CD14-positive monocyte (primary cell): ENCODE measurements around the gene GPC5. TPM values are rescaled to one million over a fixed set of nuclear protein-coding genes. Genes with fewer than 3 reads are reported as not detected.

Source experiments
- DNase-seq, 3 donors: peaks; one replicate each; pipeline ENCODE4 v3.0.0-alpha.2; 2011 to 2022
- H2AFZ ChIP-seq: 2 replicates; pipeline ENCODE4 v1.6.0; 2012; ENCODE audit warnings: mild to moderate bottlenecking, low read depth, low read length, inconsistent platforms; ENCODE audit not compliant: insufficient read depth, poor library complexity, severe bottlenecking
- H3K27ac ChIP-seq, 2 donors: 1 replicate in 1 of 2; 2 replicates in 1 of 2; pipeline ENCODE4 v1.5.1; 2012 to 2013; ENCODE audit warnings: low read length in 2 of 2, control low read depth in 1 of 2, inconsistent platforms in 1 of 2, low read depth in 1 of 2, mild to moderate bottlenecking in 1 of 2
- H3K27me3 ChIP-seq, 2 donors: one replicate each; pipeline versions ENCODE4 v1.6.0 to v1.6.1; 2011 to 2013; ENCODE audit warnings: low read length in 2 of 2; ENCODE audit not compliant: control insufficient read depth in 2 of 2, insufficient read depth in 2 of 2
- H3K36me3 ChIP-seq, 2 donors: replicated peaks in 1 of 2; 1 replicate in 1 of 2; 2 replicates in 1 of 2; pipeline versions ENCODE4 v1.5.1 to v1.6.1; 2012 to 2013; ENCODE audit warnings: low read length in 2 of 2, control low read depth in 1 of 2, inconsistent platforms in 1 of 2, mild to moderate bottlenecking in 1 of 2; ENCODE audit not compliant: insufficient read depth in 2 of 2, control insufficient read depth in 1 of 2
- H3K4me1 ChIP-seq, 2 donors: 1 replicate in 1 of 2; 2 replicates in 1 of 2; pipeline versions ENCODE4 v1.5.1 to v1.6.1; 2012 to 2013; ENCODE audit warnings: low read length in 2 of 2, control low read depth in 1 of 2, inconsistent platforms in 1 of 2, mild to moderate bottlenecking in 1 of 2, moderate library complexity in 1 of 2; ENCODE audit not compliant: insufficient read depth in 2 of 2, control insufficient read depth in 1 of 2
- H3K4me2 ChIP-seq: replicated peaks from 2 replicates; pipeline ENCODE3; 2012; ENCODE audit warnings: low read length, moderate library complexity, mild to moderate bottlenecking; ENCODE audit not compliant: poor library complexity, severe bottlenecking; ENCODE audit errors: extremely low read depth
- H3K4me3 ChIP-seq, 3 experiments: fragments of 200-600 bp in 1 of 3; sonication (generic) in 1 of 3; replicated peaks in 1 of 3; 1 replicate in 2 of 3; 2 replicates in 1 of 3; pipeline ENCODE4 v1.5.1; 2011 to 2013; ENCODE audit warnings: low read length in 3 of 3, mild to moderate bottlenecking in 3 of 3, control low read depth in 2 of 3, low read depth in 2 of 3, inconsistent platforms in 1 of 3, moderate library complexity in 1 of 3
- H3K79me2 ChIP-seq: 2 replicates; pipeline ENCODE4 v1.6.0; 2012; ENCODE audit warnings: mild to moderate bottlenecking, control low read depth, inconsistent platforms, low read length, moderate library complexity; ENCODE audit not compliant: insufficient read depth
- H3K9ac ChIP-seq: 2 replicates; pipeline ENCODE4 v1.6.0; 2017; ENCODE audit warnings: low read length, mild to moderate bottlenecking; ENCODE audit not compliant: insufficient read depth, poor library complexity, severe bottlenecking
- H3K9me3 ChIP-seq, 2 donors: replicated peaks in 1 of 2; 1 replicate in 1 of 2; 2 replicates in 1 of 2; pipeline versions ENCODE4 v1.5.1 to v1.6.1; 2012 to 2013; ENCODE audit warnings: low read length in 2 of 2, control low read depth in 1 of 2; ENCODE audit not compliant: control insufficient read depth in 1 of 2, insufficient read depth in 1 of 2
- H4K20me1 ChIP-seq: 2 replicates; pipeline ENCODE4 v1.6.0; 2012; ENCODE audit warnings: mild to moderate bottlenecking, low read length, control low read depth, moderate library complexity; ENCODE audit not compliant: insufficient read depth
- H3K27ac Mint-ChIP-seq, 7 donors: one replicate each; pipeline ENCODE4 v1.8.0; 2020; ENCODE audit warnings: mild to moderate bottlenecking in 7 of 7, mixed read lengths in 7 of 7, moderate library complexity in 6 of 7, inconsistent platforms in 2 of 7
- H3K27me3 Mint-ChIP-seq, 3 donors: one replicate each; pipeline ENCODE4 v1.8.0; 2021 to 2022; ENCODE audit warnings: low read depth in 3 of 3, mild to moderate bottlenecking in 3 of 3, mixed read lengths in 3 of 3, moderate library complexity in 3 of 3, inconsistent platforms in 1 of 3
- H3K36me3 Mint-ChIP-seq, 2 donors: one replicate each; pipeline ENCODE4 v1.8.0; 2020; ENCODE audit warnings: mixed read lengths in 2 of 2, inconsistent platforms in 1 of 2, mild to moderate bottlenecking in 1 of 2
- H3K4me1 Mint-ChIP-seq: one replicate; pipeline ENCODE4 v1.8.0; 2020; ENCODE audit warnings: mild to moderate bottlenecking, mixed read lengths
- H3K4me3 Mint-ChIP-seq, 2 donors: one replicate each; pipeline ENCODE4 v1.8.0; 2020; ENCODE audit warnings: mild to moderate bottlenecking in 2 of 2, mixed read lengths in 2 of 2, moderate library complexity in 1 of 2
- H3K9me3 Mint-ChIP-seq, 7 donors: one replicate each; pipeline ENCODE4 v1.8.0; 2020 to 2022; ENCODE audit warnings: mixed read lengths in 7 of 7, mild to moderate bottlenecking in 6 of 7, moderate library complexity in 6 of 7, inconsistent platforms in 2 of 7
- CTCF ChIP-seq: fragments of 200-600 bp; IDR thresholded peaks from one replicate; pipeline ENCODE4 v1.8.0; 2022; ENCODE audit warnings: antibody characterized with exemption, mild to moderate bottlenecking
- WGBS: methylation state at CpG from one replicate; pipeline ENCODE4 v1.1.5; 2013; ENCODE audit warnings: missing lambda C conversion rate; ENCODE audit not compliant: insufficient coverage; 5-methylcytosine and 5-hydroxymethylcytosine counted together
- intact Hi-C, 2 donors: fragments of 100-400 bp; cut with micrococcal nuclease; formaldehyde crosslinking; loops; one replicate each; pipeline versions ENCODE4 v1.15.0 to v1.15.1; 2023
- polyA plus RNA-seq, 3 donors: library from polyadenylated mRNA; depleted of rRNA in 1 of 3; unstranded in 2 of 3; stranded (reverse) in 1 of 3; fragments of 300-500 nt in 2 of 3; fragments of >200 nt in 1 of 3; fragmentation: Illumina TruSeq in 2 of 3; gene quantifications; 1 replicate in 2 of 3; 2 replicates in 1 of 3; pipeline ENCODE4 v1.2.3, GENCODE V29; 2012 to 2021

Gene GPC5
- polyA plus RNA-seq, 3 donors = not detected

- no peak overlapping the region for H3K27ac Mint-ChIP-seq
- WGBS = 100% methylated on average over 1 of the region's 2 CpGs
- Histone ChIP-seq H3K4me1 (no peaks in the 10 kb centered on the region), H2AFZ (no peak overlapping the region), H3K27me3 (no peaks in the 10 kb centered on the region), H3K9ac (no peak overlapping the region), H3K9me3 (no peaks in the 10 kb centered on the region), H3K79me2 (no peaks in the 10 kb centered on the region), H3K4me2 (no peak overlapping the region), H4K20me1 (no peaks in the 10 kb centered on the region), H3K36me3 (no peaks in the 10 kb centered on the region), H3K27ac (no peak overlapping the region), H3K4me3 (no peak overlapping the region)
- no peak overlapping the region for H3K4me3 Mint-ChIP-seq
- peaks cover 0 to 2% (median 0%) of the 10 kb centered on the region in 3 donors for H3K27me3 Mint-ChIP-seq
- no peaks in the 10 kb centered on the region for H3K4me1 Mint-ChIP-seq
- H3K9me3 Mint-ChIP-seq = peaks cover 0 to 7% (median 2%) of the 10 kb centered on the region in 7 donors
- no peak for TF ChIP-seq CTCF
- no peak for DNase-seq
- intact Hi-C loops = no loop called here
- H3K36me3 Mint-ChIP-seq = no peaks in the 10 kb centered on the region
These were observed 348.8 kb downstream of the GPC5 start for GRCh38 chr13:91747186-91747585.

- Mint-ChIP-seq H3K27me3 (peaks cover 0 to 2% (median 0%) of the 10 kb centered on the region in 3 donors), H3K27ac (no peak overlapping the region), H3K4me1 (no peaks in the 10 kb centered on the region), H3K9me3 (peaks cover 0 to 9% (median 2%) of the 10 kb centered on the region in 7 donors), H3K36me3 (no peaks in the 10 kb centered on the region), H3K4me3 (no peak overlapping the region)
- intact Hi-C loops = no loop called here
- Histone ChIP-seq H3K4me2 (no peak overlapping the region), H3K79me2 (no peaks in the 10 kb centered on the region), H3K27me3 (no peaks in the 10 kb centered on the region), H3K9ac (no peak overlapping the region), H3K4me1 (no peaks in the 10 kb centered on the region), H3K4me3 (no peak overlapping the region), H2AFZ (no peak overlapping the region), H3K36me3 (no peaks in the 10 kb centered on the region), H4K20me1 (no peaks in the 10 kb centered on the region), H3K27ac (no peak overlapping the region), H3K9me3 (no peaks in the 10 kb centered on the region)
- TF ChIP-seq CTCF = no peak
- WGBS = no CpG with 5 or more reads among the region's 4 CpGs
- DNase-seq = no peak
These were observed 350.1 kb downstream of the GPC5 start for GRCh38 chr13:91748416-91749089.
